ENCODE results near the gene FAM204A.

FAM204A gene

GRCh38 chr10:118341791-118342637, at the start of gene FAM204A:
TSS of gene FAM204A (minus strand) at chr10:118342324. CDS start at chr10:118336415, 5,909 bp downstream.
- peak; percentile 92 for DNase-seq

DNA sequence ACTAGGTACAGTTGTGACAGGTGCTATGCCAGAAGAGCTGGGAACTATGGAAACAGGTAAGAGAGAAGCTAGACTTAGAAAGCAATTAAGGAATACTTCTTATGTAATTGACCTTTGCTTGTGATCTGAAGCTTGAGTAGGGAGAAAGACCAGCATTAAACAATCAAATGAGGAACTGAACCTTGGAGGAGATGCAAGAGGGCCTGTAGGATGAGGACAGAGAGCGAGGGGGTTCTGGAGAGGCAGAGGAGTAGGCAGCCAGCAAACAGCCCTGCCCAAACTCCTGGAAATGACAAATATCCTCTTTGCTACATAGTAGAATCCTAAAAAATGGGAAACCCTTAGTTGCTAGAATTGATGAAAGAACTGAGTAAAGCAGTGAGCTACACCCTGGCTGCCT, 41.6 kb upstream of the FAM204A start:
- DNase-seq = no peak

DNA sequence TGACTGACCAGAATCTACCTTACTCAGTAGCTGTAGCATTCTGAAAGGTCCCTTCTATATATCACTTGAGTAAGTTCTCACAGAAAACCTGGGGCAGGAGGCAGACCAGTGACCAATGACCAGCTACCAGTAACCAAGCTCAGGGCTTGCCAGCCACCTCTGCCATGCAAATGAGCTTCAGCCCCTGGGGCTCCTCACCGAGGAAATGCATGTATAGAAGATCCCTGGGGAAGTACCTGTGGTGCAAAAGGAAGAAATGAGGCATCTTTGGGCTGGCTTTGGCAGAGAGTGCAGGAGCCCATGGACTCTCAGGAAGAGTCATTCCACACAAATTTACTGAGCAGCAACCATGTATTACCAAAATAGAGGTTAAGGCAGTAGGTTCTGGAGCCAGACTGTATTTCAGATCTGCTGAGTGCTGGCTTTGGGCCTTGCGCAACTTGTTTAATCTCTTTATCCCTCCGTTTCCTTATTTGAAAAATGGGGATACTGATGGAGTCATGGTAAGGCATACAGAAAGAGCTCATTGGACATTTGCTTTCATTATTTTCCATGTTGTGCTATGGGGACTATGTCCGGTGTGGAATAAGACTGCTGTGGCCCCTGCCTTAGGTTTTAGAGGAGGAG, 41.1 kb upstream of the FAM204A start:
- DNase-seq = no peak

DNA sequence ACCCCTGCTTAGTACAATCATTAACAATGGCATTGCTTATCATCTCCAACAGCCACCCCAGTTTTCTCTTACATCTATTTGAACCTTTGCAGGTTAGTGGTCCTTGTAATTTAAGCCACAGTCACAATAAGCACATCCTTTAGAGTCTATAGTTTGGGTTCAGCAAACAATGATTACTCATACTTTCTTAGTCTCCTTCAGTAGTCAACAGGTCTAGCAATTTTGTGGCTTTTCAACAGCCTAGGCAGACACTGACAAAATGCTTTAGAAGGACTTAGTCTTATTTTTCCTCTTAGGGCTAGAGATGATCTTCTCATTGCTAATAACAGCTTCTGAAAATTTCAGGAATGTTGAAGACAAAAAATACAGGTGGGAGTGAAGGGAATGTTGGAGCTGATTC, 32.3 kb upstream of the FAM204A start:
- DNase-seq = no peak

DNA sequence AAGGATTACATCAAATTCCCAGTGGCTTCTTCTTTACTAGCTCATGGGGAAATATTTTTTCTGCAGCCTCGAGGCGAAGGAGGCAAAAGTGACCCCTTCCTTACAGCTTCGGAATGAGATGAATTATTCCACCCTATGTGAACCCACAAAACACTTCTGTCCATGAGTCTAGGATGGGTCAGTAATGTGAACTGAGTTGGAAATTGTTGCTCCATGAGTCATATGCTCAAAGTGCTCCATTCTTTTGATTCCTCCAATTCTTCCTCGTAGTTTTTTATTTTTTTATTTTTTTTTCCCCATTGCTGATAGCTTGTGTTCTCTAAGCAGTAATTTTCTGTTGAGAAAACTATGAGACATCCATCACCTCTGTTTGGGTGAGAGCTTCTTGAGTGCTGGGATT, 31.7 kb upstream of the FAM204A start:
- DNase-seq = no peak

DNA sequence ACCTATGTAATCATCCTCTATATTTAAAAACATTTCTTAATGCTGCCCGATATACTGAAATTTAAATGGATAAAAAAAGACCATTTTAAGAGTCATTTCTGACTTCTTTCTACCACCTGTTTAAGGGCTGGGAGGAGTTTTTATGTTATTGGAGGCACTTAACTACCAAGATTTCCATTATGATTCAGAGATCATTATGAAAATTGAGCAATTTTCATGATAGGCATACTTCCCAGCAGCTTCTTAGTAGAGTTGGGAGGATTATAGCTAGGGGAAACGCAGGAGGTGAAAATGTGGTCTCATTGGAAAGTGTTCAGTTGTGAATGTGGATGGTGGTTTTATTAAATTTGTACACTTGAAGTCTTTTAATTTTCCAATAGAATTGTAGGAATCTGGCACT, 28.4 kb upstream of the FAM204A start:
- no peak for DNase-seq

DNA sequence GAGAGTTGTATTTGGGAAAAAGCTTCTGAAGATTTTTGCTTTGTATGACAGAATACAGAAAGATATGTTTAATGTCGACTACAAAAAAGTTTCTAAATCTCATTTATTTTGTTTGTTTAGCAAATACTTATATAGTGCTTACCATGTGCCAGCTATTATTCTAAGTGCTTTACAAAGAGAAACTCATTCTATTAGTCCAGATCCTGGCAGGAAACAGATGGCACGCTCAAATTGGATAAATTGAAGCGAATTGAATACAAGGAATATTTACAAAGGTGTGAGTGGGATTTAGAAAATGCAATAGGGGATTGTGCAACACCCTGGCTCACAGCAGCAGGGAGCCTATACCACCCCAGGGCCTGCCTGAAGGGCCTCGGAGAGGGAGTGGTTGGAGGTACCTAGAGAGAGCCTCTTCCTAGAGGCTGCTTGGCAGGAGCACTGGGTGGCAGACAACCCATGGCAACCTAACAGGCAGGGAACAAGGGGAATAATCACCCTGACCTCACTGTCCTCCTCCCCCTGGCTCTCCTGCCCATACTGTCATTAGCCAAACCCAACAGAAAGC, 27.6 kb upstream of the FAM204A start:
- no peak for DNase-seq

GRCh38 chr10:118365702-118366101, 23.6 kb upstream of the FAM204A start:
- no peak for DNase-seq

- DNase-seq = no peak
Measured at GRCh38 chr10:118362103-118362502, 20.0 kb upstream of the FAM204A start.

DNA sequence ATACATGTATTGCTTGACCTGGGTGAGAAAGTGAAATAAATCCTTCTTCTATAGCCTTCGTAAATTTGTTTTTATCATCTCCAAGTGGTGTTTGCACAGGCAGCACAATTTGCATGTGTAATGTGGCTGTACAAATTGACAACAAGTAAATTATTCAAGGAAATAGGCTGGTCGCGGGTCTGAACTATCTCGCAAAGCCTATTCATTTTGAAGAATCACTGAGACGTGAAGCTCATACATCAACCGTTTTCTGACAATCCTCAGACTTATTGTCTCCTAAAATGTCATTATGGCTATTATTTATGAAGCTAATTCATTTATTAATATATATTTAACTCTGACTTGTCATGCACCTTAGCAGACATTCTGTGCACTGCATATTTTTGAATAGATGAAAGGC, 16.2 kb upstream of the FAM204A start:
- no peak for DNase-seq

DNA sequence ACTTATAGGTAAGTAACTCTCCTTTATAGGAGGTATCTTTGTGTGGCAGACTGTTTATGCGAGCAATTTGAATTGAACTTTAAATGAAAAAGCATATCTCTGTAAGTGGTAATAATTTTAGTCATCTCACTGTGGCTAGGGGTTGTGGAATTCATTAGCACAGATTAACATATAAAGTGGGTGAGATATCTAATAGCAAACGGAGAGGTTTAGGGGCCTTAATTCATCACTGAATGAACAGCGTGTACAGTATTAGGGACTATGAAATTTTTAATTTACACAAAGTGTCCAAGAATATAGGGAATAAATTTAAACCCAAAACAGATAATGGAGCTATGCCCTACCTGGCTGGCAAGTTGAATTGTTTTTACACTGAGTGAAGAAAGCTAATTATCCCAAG, 15.7 kb upstream of the FAM204A start:
- no peak for DNase-seq

- DNase-seq = no peak
Measured at GRCh38 chr10:118356628-118357027, 14.5 kb upstream of the FAM204A start.

GRCh38 chr10:118355234-118355633, 13.1 kb upstream of the FAM204A start:
- no peak for DNase-seq

GRCh38 chr10:118349235-118349634, 7.1 kb upstream of the FAM204A start:
- DNase-seq = no peak

DNA sequence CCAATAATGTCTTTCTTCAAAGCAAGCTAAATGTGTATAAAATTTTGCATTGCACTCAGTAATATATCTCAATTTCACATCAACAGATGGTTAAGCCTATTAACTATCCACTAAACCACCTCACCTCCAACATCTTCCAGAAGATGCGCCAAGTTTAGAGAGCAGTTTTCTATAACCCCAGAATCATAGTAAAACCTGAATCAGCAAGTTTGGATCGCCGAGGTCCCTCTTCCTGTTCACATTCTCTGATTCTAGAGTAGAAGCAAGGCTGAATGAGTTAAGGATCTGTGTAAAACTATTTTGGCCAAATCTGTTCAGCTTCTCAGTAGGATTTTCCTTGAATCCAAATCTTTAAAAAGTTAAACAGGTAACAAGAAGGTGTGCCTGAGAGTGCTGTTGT, 1.4 kb upstream of the FAM204A start:
- no peak for DNase-seq

DNA sequence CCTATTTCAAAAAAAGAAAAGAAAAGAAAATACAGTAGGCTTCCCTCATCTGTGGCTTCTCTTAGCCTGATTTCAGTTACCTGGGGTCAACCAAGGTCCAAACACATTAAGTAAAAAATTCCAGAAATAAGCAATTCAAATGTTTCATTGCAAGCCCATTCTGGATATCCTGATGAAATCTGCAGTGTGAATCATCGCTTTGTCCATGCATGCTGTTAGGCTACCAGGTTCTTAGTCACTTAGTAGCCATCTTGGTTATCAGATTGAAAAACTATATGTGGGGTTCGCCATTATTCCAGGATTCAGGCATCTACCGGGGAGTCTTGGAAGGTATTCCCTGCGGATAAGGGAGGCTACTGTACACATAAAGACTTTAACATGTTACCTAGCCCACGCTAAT, 991 bp upstream of the FAM204A start:
- no peak for DNase-seq

DNA sequence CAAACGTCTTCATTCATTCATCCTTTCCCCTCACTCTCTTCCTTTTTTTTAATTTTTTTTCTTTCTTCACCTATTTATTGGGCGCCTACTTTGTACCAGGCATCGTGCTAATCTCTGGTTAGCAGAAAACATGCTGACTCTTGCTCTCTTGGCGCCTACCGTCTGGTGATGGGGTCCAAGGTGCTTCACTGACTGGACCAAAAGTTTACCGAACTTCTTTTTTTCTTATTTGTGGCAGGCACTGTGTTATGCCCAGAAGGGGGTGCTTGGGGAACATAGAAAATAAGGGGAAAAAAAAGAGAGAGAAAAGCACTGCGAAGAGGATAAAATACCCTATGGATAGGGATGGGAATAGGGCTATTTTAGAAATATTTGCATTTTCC, 505 bp upstream of the FAM204A start:
- DNase-seq = no peak

DNA sequence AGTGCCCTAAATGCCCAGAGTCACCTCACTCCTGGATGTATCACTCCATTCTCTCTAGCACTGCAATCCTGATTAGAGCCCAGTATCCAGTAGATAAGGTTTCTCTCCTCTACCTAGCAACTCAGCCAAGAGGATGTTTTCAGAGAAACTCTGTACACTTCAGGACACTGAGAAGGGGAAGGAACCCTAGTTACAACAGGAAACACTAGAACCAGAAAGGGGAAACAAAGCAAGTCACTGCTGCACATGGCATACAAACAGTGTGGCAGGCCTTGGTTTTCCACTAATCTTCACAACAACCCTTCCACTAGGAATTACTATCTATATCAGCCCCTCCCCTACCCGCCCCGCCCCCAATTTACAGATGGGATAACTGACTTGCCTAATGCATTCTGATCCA, 1.6 kb downstream of the FAM204A start:
- DNase-seq = no peak

DNA sequence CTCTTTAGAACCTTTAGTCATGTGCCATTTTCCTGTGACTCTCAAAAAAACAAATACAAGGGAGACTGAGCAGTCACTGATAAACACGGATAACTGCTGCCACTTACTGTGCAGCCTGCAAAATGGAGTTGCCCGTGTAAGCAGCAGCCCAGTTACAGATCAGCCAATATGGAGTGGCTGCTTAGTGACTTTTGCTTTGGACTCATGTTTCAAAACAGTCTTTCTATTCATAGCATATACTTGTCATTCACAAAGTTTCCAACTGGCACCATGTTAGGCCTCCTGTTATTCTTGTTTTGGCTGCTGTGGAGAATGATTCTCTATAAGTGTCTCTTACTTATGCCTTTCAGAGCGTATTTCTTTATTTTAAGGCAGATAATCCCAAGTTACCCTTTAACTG, 3.0 kb downstream of the FAM204A start:
- no peak for DNase-seq

DNA sequence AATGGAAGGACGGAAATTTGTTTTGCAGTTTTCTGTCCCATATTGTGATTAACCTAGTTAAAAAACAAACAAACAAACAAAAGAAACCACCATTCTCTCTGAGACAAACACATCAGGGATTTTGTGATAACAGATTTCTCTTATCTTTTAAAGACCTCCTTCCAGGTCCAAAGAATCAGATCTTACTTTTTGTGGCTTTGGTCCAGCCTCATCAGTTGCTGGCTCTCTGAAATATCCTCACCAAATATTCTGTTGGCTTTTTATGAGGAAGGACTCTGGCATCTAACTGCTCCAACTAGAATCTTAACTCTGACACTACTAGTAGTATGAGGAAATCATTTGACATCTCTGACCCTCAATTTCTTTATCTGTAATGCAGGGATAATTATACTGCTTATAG, 4.8 kb downstream of the FAM204A start:
- no peak for DNase-seq

GRCh38 chr10:118333871-118334270, 8.3 kb downstream of the FAM204A start:
- DNase-seq = no peak

- DNase-seq = no peak
Measured at GRCh38 chr10:118332948-118333710, 9.0 kb downstream of the FAM204A start.

DNA sequence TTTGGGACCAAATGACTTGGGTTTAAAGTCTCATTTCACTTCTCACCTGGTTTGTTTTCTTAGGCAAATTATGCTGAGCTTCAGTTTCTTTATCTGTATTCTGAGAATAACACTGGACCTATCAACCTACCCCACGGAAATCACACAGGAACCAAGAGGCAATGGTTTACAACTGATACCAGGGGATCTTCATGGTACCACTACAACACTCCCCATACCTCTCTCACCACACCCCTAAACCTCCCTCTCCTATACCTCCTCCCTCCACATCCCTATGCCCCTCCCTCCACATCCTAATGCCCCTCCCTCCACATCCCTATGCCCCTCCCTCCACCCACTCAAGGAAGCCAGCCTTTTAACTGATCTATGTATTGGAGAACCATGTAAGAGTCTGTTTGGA, 9.9 kb downstream of the FAM204A start:
- DNase-seq = no peak
